HG03354 (cell line): Measurements from ENCODE around the gene CACNA1A.

Experiments used
- ATAC-seq: cut with Tn5 transposase; IDR thresholded peaks from one replicate; pipeline ENCODE4 v1.9.1; 2021; ENCODE audit warnings: mild to moderate bottlenecking; ENCODE audit not compliant: unreplicated experiment, poor library complexity, severe bottlenecking

Gene CACNA1A

DNA sequence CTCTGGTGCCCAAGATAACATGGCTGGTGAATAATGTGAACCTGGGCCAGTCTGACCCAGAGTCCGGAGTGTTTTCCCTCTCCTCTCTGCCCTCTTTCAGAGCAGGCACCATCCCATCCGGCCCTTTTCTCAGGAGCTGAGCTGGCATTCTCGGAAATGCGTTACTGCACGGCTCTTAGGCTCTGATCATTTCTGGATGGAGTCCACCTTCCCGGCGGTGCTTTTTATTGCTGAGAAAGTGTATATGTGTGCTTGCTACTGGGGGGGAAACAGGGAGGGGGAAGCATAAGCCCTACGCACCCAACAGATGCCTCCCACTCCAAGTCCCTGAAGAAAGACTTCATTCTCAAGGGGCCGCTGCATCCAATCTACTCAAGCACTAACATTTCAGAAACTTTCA is 6.6 kb downstream of the CACNA1A start:
- no peak for ATAC-seq

DNA sequence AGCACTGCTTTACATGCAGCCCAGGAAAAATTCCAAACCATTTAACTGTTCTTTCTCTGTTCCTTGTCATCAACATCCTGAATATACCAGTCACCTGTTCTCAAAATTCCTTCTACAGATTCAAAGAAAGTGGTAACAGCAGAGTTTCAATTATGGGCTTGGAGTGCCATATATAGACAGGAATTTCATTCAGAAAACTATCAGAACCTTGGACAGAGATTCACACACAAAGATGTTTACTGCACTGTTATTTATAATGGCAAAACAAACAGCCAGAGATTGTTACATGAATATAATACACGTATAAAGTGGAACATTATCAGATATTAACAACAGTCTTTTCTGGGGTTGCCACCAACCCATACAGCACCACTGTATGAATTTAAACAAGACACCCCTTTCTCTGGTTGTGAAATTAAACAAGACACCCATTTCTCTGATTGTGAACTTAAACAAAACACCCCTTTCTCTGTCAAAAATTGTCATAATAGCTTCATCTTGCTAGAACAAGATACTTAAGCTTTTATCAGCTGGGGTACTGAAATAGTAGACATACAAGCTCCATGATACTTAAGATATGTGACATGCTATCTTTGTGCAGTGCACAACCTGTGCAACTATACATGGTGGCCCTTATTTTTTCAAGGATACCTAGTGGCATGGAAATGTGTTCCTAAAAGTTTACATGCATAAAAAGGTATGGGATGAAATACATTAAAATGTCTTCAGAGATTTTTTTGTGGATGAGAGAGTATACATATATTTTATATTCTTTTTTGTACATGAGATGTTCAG is 12.6 kb downstream of the CACNA1A start:
- ATAC-seq, result no peak

DNA sequence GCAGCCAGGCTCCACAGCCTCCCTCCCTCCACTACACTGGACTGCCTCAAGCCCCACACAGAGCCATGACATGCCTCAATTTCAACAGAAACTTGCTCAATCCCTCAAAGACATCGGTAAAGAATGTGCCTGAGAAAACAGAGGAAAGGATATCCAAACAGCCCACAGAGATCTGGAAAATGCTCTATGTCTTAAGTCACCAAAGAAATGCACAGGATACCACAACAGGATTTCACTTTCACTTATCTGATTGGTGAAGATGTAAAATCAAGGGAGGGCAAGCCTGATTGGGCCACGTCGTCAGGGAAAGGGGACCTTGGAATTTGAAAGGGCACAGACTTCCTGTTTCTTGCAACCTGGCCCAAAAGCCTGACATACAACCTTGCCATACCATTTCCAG is 14.2 kb downstream of the CACNA1A start:
- no peak for ATAC-seq

DNA sequence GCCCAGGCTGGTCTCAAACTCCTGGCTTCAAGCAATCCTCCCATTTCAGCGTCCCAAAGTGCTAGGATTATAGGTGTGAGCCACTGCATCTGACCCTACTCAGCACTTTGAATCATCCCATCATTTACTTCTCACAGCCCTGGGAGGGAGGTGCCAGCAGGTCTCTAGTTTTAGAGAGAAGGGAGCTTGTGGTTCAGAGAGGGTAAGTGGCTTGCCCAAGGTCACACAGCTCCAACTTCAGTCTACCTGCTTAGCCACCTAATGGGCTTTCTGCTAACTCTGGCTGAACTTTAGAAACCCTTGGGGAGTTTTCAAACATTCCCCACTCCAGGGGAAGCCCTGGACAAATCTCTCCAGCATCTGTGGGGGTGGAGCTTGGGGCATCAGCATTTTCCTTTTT is 18.3 kb downstream of the CACNA1A start:
- no peak for ATAC-seq

DNA sequence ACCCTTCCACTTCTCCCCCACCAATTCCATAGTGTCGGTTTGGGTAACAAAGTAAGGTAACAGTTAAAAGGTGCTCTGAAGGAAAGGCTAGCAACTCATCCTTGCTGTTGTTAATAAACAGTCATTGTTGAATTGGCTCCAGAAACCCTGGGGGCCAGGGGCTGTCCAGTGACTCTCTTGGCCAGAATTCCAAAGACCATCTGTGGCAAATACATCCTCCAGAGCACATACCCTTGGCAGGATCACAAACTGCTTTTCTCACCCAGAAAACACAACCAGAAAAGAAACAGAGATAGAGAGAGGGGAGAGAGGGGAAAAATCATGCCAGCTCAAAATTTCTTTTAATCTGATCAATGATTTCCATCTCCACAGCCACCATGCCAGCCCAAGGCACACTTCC is 22.1 kb downstream of the CACNA1A start:
- ATAC-seq, result no peak

DNA sequence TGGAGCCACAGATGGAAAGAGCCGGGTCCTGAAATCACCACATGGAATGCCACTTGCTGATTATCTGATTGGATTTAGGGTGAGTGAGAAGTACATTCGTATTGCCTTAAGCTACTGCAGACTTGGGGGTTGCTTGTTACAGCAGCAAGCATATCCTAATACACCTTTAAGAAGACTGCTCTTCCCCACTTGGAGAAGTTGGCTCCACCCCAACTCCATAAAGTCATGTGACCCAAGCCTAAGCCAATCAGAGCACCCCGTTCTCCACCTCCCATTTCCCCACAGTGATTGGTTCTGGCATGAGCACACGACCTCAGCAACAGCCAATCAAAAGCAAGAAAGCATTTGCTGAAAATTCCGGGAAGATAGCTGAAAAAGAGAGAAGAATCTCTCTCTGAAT is 23.1 kb downstream of the CACNA1A start:
- no peak for ATAC-seq

DNA sequence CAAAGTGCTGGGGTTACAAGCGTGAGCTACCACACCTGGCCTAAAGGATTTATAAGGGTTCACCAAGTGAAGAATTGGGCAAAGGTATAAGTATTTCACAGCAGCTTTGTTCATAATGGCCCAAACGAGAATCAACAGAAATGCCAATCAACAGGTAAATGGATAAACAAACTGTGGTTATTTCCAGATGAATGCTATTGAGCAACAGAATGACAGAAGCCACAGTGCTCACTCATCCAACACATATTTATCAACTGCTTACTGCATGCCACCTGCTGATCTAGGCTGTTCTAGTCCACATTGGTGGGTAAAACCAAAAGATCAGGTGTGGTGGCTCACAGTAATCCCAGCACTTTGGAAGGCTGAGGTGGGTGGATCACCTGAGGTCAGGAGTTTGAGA is 27.7 kb downstream of the CACNA1A start:
- ATAC-seq, result no peak

DNA sequence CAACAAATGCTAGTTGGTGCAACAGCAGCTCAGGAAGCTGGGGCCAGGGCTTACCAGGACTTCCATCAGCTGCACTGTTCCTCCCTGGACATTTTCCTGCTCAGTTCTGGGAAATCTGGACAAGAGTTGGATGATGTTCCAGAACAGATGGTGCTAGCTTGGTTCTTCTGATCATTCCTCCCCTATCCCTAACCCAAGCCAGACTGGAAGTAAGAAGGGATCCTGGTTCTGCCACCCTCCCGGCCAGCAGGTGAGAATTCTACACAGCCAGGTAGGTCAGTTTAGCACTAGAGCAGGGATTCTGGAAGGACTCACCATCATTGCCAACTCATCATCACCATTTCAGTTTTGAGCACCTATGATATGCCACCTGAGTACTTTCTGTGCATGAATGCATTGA is 30.2 kb downstream of the CACNA1A start:
- no peak for ATAC-seq

DNA sequence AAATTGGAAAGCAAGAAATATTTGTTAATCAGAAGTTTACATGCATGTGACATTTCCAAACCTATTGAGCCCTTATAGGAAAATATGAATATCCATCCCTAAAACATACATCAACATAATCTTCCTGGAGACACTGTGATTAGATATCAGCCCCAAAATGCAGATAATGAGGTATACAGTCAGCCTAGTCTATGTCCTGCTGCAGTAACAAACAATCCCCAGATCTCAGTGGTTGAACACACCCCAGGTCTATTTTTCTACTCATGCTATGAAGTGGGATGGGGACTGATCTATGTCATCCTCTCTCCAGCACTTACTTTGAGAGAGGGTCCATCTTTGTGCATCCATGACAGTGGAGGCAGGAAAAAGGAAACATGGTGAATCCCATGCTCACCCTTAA is 31.2 kb downstream of the CACNA1A start:
- ATAC-seq, result no peak

DNA sequence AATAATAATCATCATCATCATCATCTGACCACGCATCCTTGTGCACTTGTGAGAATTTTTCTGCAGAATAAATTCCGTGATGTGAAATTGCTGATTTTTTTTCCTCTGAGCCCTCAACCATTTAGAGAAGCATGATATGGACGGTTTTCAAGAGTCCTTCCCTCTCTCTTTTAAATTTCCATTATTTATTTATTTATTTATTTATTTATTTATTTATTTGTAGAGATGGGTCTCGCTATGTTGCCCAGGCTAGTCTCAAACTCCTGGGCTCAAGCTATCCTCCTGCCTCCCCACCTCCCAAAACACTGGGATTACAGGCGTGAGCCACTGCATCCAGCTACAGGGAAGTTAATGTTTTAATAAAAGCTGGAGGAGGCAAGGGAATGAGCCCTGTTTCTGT is 39.6 kb downstream of the CACNA1A start:
- no peak for ATAC-seq

DNA sequence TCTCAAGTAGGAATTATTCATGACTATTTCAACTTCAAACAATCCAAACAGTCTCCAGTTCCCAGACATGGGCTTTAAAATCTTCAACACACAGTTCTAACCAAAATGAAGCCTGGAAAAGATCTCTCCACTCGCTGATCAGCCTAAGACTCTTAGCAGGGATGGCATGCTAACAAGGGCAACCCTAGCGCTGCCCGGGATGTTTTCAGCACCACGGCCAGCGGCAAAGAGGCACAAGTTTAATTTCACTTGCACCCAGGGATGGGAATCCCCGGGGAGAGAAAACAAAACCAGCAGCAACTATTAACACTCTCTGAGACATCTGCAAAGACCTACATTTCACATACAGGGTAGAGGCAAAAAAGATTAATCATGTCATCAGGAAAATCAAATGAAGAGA is 43.0 kb downstream of the CACNA1A start:
- ATAC-seq, result no peak

DNA sequence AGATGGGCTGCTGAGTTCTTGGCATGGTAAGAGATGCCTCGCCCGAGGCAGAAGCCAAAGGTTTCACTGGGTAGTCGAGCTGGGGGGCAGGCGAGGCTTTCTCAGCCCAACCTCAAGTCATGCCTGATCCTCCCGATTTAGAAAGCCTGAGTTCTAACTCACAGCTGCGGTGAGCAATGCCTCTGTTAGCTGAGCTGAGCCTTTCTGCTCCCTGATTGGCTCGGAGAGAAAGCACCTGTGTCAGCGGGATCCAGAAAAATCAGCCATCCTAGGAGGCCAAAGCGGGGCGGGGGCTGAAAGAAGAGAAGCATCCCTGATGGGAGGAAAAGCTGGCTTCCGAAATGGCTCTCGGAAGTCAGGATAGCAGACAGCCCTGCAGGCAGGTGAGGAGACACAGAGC is 44.7 kb downstream of the CACNA1A start:
- no peak for ATAC-seq

DNA sequence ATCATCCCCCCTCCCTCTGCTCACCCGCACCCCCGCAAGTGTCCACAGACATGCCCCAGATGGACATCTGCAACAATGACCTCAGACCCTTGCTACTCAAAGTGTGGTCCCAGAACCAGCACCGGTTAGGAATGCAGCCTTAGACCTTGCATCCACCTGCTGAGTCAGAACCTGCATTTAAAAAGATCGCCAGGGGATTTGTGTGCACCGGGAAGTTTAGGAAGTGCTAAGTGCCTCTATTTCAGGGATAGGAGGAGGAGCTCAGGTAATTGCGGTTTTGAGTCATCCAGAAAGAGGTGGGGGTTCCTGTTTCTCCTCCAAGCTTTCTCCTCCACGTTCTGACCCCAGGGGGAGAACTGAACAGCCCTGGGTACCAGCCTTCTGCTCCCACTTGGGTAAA is 46.2 kb downstream of the CACNA1A start:
- no peak for ATAC-seq

DNA sequence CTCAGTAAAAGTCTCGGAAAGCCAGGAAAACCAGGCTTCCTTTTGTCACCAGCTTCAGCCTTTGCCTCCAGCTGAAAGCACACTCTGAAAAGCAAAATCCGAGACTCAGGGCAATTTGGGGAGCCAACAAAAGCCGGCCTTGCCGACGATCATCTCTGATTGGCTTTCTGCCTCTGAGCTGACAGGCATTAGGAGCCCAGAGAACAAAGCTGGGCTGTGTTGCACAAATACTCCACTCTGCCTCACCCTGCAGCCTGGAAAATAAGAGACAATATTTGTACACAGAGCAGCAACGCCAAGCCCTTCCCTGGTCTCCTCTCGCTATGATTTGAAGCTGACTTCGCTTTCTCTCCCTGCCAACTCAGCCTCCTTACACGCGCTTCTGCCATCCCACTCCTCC is 46.9 kb downstream of the CACNA1A start:
- no peak for ATAC-seq

DNA sequence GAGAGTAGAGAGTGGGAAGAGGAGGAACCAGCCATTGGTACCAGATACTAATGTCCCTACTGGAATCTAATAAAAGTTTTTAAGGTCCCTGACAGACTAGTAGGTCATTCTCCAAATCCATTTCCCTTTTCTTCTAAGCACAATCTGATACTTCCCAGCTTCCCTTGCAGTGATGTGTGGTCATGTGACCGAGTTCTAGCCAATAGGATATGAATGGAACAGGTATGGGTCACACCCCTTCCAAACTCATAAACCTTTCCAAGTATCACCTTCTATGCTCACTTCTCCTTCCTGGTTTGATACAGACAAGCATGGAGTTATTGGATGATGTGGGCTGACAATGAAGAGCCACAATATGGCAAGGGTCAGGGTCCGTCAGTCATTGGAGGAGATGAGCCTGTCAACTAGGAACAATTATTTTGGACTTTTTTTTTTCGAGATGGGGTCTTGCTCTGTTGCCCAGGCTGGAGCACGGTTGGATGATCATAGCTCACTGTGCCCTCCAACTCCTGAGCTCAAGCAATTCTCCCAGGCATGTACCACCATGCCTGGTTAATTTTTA is 54.8 kb downstream of the CACNA1A start:
- ATAC-seq, result no peak

DNA sequence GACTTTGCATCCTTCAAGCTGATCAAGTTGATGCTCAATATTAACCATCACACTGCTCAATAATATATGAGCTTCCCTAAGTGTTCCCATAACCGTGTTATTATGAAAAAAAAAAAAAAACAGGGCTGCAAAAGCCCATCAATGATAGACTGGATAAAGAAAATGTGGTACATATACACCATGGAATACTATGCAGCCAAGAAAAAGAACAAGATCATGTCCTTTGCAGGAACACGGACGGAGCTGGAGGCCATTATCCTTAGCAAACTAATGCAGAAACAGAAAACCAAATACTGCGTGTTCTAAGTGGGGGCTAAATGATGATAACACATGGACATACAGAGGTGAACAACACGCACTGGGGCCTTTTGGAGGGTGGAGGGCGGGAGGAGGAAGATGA is 58.3 kb downstream of the CACNA1A start:
- ATAC-seq, result no peak

DNA sequence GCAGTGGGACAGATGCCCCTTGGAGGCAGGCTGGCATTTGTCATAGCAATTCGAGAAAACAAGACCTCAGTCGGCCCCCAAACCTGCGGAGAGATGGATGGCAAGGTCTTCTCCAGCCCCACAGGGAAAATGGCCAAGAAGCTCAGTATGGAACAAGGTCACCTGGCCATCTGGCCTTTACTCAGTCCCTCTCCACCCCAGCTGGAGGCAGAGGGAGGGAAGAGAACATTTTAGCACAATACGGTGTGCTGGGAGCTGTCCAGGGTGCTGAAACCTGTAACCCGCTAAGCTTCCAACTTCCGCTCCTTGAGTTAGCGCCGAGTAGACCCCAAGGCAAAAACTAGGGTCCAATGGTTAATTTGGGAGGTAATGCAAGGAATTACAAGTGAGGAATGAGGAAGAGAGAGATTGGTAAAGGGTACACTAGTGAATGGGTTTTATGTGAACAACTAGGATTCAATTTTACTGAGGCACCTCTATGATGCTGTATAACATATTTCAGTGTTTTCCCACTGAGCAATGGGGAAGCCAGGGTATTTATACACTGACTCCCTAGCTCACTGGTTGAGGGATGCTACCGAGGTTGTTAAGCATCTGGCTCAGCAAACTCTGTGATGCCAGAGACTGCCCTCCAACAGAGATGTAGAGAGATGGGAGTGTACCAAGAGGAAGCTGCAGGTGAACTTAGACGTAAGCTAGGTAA is 64.3 kb downstream of the CACNA1A start:
- ATAC-seq, result no peak

DNA sequence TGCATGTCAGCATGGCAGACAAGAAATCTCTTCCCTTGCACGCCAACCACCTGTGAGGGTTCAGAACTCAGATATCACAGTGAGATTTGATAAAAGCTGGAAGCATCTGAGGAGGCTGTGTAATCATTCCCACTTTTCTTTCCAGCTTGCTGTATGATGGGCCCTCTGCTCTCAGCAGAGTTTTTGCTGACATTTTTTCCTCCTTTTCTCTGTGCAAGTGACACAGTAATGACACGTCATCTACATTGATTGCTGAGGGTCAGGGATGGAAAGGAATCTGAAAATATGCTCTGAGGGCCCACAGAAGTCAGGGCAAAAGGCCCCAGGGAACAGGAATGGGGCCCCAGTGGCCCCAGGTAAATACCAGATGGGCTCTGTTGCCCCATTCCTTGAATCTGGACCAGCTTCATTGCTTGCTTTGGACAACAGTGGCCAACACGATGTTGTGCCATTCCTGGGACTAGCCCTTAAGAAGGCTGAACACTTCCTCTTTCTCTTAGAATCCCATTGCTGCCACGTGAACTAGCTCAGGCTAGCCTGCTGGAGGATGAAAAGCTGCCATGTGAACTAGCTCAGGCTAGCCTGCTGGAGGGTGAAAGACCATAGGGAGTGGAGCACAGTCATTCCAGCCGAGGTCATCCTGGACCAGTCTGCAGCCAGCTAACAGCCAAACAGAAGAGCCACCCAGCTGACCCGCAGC is 68.2 kb downstream of the CACNA1A start:
- no peak for ATAC-seq

DNA sequence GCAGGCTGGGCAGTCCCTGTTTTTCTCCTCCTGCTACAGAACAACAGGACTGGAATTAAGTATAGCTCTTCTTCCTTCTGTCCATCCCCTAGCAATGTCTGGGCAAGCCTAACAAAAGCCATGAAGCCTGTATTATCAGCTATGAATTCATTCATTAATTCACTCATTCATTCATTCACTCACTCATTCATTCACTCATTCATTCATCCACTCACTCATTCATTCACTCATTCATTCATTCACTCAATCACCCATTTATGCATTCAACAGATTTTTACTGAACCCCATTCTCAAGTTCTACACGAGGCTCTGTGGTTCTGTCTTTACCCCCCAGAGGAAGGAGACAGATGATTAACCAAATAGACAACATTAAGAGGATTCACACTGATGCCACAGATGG is 69.9 kb downstream of the CACNA1A start:
- ATAC-seq, result no peak

DNA sequence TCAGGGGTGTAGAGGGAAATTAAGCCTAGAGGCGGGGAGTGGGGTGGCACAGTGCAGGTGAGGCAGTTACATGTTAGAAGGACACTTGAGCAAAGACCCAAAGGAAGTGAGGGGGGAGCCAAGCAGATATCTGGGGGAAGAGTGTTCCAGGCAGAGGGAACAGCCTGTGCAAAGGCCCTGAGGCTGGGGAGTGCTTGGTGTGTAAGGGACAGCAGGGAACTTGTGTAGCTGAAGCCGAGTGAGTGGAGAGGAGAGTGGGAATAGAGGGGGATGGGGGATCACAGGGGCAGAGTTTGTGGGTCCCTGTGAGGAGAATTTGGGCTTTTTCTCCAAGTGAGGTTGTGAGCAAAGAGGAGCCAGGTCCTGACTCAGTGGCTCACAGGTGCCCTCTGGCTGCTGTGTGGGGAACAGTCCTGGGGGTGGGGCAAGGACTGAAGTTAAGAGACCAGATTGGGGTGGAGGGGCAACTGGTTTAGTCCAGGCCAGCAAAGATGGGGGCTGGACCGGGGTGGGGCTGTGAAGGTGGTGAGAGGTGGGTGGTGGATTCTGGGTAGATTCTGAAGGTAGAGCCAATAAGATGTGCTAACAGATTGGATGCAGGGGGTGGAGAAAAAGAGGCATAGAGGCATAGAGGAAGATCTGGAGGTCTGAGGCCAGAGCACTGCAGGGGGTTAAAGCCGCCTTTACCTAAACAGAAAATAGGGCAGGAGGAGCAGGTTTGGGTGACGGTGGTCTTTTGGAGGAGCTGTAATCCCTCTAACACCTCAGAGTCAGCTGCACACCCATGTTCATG is 75.3 kb downstream of the CACNA1A start:
- ATAC-seq, result no peak
